HG03045 (cell line): ENCODE measurements around the gene PRRT1B.
"Not testable (repeated sequence)": the region's sequence is repeated elsewhere in the genome, so short reads cannot be mapped to it uniquely, and the experiment has no call there.

Experiments
- ATAC-seq: cut with Tn5 transposase; IDR thresholded peaks from one replicate; pipeline ENCODE4 v1.9.1; 2021; ENCODE audit warnings: mild to moderate bottlenecking, moderate library complexity; ENCODE audit not compliant: unreplicated experiment

The PRRT1B gene

DNA sequence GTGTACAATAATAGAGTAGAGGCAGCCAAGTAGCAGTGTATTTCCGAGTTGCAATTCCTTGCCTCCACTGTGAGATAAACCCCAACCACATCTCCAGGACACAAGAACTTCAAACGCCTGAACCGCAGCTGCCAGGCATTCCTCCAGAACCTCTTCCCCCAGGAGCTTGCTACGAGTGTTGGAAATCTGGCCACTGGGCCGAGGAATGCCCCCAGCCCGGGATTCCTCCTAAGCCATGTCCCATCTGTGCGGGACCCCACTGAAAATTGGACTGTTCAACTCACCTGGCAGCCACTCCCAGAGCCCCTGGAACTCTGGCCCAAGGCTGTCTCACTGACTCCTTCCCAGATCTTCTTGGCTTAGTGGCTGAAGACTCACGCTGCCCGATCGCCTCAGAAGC, 3.9 kb downstream of the PRRT1B start:
- not testable (repeated sequence) for ATAC-seq

GRCh38 chr9:131550465-131550864, 5.1 kb downstream of the PRRT1B start:
- ATAC-seq, result not testable (repeated sequence)

- no peak for ATAC-seq
These were observed 6.7 kb downstream of the PRRT1B start for GRCh38 chr9:131552030-131552429.

DNA sequence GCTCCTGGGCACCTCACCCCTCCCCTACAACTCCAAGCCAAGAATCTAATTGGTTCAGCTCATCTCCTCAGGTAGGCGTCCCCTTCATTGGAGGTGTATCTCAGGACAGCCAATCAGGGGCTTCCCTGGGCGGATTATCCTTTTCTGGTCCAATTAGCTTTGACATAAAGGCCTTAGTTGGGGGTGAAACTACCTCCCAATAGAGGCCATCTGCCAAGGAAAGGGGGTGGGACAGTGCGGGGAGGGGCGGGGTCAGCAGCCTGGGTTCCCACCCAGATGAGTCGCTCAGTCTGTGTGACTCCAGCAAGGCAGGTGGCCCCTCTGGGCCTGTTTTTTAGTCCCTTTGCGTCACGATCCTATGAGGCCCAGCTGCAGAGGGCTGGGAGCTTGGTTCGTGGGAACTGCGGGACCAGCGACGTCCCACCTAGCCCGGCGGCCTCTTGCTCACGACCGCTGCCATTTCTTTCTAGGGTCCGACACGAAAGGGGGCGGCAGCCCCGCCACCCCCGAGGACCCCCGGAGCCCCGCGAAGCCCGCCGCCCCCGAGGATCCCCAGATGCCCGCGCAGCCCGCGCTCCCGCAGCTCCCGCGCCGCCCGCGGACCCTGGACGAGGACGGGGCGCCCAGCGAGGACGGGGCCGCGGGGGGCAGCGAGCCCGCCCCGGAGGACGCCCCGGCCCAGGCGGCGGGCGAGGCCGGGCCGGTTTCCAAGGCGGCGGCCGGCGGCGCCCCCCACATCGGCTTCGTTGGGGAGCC, 8.9 kb downstream of the PRRT1B start:
- ATAC-seq, result no peak

DNA sequence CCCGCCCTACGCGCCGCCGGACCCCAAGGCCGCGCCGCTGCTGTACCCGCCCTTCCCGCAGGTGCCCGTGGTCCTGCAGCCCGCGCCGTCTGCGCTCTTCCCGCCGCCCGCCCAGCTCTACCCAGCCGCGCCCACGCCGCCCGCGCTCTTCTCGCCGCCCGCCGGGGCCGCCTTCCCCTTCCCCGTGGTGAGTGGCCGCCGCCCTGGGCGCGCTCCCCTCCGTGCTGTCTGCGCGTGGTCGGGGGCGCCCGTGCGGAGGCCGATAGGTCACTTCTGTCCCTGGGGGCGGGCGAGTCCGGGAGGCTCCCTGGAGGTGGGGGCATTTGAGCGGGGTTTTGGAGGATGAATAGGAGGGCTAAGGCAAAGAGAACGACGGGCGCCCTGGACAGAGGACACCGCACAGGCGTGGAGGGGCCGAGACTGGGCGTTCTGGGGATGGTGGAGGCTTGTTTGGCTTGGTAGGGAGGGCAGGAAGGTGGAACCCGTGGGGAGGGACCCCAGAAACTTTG, 9.6 kb downstream of the PRRT1B start:
- no peak for ATAC-seq

- ATAC-seq, result no peak
These were observed 10.7 kb downstream of the PRRT1B start for GRCh38 chr9:131555841-131556673.

- ATAC-seq, result no peak
These were observed 12.7 kb downstream of the PRRT1B start for GRCh38 chr9:131557855-131558548.

GRCh38 chr9:131559421-131560000, 14.2 kb downstream of the PRRT1B start:
- no peak for ATAC-seq

- ATAC-seq, result no peak
These were observed 17.0 kb downstream of the PRRT1B start for GRCh38 chr9:131562032-131562959.

- ATAC-seq, result no peak
These were observed 20.0 kb downstream of the PRRT1B start for GRCh38 chr9:131565369-131565768.

DNA sequence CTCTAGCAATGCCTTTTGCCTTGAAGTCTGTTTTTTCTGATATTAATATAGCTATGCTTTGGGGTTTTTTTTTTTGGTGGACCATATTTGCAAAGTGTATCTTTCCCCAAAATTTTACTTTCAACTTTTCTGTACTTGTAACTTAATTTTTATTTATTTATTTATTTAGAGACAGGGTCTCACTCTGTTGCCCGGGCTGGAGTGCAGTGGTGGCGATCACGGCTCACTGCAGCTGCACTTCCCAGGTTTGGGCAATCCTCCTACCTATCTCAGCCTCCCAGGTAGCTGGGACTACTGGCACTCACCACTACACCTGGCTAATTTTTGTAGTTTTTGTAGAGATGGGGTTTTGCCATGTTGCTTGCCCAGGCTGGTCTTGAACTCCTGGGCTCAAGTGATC, 20.8 kb downstream of the PRRT1B start:
- no peak for ATAC-seq

DNA sequence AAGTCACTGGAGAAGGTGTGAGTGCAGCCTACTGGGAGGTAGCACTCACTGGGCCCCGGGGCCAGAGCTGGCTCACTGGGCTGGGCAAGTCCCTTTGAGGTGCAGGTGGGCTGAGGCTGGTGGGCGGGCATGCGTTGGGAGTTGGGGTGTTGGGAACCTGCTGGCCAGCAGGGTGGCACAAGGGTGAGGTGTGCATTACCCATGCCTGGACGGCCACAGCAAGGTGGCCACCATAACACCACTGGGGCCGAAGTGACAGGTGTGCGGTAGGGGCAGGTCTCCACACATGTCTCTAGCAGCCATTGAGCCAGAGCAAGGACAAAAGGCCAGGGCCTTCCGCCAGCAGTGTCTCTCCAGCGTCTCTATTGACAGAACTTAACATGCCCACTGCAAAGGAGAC, 22.6 kb downstream of the PRRT1B start:
- no peak for ATAC-seq

DNA sequence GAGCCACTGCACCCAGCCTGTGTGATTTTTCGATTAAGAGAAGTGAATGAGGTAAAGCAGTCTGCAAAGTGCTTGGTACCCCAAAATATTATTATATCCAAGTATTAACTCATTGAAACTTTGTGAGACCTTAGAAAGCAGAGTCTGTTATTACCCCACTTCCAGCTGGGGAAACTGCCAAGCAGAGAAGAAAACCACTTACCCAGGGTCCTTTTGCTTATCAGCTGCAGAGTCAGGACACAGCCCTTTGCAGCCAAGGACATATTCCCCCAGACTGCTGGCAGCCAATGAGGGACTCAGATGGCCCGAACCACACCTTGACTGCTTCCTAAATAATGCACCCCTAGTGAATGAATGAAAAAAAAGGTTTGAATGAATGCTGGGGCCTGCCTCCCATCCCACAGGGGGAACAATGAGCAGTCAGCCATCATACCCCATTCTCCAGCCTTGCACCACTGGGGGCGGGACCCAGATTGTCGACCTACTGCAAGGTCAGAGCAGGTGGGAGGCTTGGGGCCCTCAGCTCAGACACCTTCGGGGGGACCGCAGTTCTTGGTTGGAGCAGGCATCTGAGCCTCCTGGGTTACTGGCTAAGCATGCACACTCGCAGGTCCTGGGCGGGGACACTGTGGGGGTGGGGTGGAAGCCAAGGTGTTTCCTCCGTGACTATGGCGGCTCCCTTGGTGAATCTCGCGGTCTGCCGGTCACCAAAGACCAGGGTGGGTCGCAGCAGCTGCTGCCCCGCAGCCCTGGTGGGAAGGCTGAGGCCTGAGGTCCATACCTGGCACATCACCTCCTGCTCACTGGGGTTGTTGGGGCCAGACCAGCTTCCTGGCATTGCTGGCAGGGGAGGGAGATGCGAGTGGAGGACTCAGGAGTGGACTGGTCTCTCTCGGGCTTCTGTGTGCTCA, 29.7 kb downstream of the PRRT1B start:
- ATAC-seq, result no peak

GRCh38 chr9:131575946-131576853, 30.9 kb downstream of the PRRT1B start:
- no peak for ATAC-seq

DNA sequence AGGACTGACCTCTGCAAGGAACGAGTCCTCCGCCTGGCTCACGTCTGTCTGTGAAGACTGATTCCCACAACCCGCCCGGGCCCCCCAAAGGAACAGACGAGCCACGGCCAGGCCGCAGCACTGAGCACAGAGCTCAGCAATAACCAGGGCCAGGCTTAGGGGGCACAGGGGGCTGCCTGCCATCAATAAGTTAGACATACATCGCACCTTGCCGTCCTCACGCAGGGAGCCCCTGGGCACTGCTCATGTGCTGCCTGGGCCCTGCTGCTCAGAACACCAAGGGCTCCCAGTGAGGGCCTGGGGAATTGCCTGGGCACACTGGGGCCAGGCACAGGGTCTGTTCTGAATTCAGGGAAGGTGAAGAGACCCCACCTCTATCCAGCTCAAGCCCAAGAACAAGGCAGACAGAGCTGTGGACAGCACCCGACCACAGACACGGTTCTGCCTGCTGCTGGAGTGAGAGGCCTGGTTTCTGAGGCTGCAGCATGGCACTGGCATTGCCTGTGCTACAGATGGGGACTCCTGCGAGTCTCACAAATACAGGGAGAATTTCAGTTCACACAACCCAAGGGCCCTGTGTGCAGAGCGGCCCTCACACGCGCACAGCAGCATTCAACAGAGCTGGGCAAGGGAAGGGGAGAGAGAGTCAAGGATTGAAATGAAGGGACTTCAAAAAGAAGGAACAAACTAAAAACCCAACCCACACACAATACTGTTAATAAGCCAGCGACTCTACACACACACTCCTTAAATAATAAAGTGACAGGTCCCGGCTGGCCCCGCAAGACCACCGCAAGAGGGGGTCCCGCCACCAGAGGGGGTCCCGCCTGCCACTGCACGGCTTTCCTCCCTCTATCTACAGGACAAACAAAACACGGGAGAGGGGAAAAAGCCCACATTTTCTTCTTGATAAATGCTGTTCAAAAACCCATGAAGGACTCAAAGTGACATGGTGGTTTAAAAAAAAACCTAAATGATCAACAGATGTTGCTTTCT, 32.0 kb downstream of the PRRT1B start:
- no peak for ATAC-seq

GRCh38 chr9:131578021-131578420, 32.7 kb downstream of the PRRT1B start:
- no peak for ATAC-seq
